HG03354 (cell line): ENCODE results near the gene LAMA4.
"Not testable (repeated sequence)": the region's sequence is repeated elsewhere in the genome, so short reads cannot be mapped to it uniquely, and the experiment has no call there.

Experiments used
- ATAC-seq: cut with Tn5 transposase; IDR thresholded peaks from one replicate; pipeline ENCODE4 v1.9.1; 2021; ENCODE audit warnings: mild to moderate bottlenecking; ENCODE audit not compliant: unreplicated experiment, poor library complexity, severe bottlenecking

LAMA4 gene

DNA sequence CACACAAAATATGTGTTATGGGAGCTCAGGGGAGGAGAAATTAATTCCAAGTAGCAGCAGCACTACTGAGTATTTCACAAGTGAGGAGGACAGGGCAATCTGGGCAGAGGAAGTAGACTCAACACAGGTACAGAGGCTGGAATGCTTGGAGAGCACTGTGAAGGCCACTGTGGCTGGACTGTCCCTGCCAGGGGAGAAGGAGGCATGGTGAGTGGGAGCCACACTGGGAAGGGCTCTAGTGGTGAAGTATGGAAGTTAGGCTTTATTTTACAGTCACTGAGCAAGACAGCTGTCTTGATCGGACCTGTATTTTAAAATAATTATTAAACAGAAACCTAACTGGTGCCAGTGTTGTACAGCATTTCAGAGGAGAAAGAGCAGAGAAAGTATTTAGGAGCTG is 138.1 kb downstream of the LAMA4 start:
- ATAC-seq: no peak

DNA sequence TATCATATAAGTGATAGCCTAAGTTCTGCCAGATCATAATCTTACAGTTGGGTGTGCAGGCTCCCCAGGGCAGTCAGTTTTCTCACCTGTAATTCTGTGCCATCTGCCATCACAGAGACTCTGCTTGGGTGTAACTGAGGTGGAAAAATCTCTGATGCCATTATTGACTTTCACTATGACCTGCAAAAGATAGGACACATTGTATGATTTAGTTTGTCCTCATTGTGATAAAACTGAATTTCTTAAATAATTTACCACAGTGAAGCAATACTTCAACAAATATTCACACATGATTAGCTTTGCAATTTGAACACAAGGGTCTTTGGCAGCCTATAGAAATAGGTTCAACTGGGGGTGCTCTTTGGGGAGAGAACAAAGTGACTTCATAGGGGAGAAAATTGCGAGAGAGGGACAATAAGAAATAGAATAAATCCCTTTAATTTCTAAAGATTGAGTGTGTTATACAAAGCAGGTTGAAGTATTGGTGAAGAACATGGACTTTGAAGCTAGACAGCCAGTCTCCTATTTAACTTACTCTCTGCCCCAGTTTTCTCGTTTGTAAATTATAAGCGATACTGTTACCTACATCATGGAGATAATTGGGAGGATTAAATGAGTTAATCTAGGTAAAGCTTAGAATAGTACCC is 139.7 kb downstream of the LAMA4 start:
- no peak for ATAC-seq

DNA sequence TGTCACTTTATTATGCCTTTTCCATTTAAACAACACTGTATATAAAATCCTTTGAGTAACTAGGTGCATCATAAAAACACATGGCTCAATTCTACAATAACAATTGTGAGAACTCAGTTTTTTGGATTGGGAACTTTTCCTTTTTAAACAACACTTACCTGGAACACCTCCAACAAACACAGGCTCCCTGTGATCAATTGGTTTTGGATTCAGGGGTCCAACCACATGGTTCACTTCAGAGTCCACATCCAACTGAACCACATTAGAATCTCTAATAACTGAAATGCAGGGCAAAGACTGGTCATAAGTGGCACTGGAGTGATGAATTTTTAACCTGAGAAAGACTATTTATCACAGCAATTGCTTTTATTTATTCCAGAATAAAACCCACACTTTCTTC is 140.4 kb downstream of the LAMA4 start:
- no peak for ATAC-seq

DNA sequence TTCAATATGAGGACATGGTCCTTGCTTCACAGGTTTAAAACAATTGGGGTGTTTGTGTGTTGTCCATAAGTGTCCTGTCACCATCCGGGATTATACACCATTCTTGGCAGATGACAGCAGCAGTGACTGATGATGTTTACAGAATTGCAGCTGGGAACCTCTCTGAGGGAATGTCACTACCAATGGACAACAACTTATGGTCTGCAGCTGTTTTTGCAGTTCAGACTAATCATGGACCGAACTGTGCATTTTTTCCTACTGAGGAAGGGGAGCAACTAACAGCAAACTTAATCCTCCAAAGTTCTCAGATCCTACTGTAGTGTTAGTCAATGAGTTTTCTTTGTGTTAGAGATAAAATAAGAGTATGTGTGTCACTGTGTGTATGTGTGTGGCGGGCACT is 140.9 kb downstream of the LAMA4 start:
- no peak for ATAC-seq

DNA sequence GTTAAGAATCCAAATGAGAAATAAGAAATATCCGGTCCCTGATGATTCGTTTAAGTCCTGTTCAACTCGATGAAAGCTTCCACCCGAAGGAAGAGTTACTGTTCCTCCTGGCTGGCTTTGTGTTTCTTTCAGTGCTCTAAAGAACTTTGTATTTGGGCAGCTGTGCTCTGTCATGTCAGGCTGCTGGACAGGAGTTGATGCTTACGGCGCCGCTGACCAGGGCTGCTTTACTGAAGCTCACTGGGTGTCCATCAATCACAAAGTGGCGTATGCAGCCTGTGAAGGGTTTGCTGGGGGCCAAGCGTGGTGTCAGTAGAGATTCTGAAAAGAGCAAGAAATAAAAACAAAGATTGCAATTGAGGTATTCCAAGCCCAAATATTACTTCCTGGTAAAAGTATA is 145.1 kb downstream of the LAMA4 start:
- no peak for ATAC-seq

DNA sequence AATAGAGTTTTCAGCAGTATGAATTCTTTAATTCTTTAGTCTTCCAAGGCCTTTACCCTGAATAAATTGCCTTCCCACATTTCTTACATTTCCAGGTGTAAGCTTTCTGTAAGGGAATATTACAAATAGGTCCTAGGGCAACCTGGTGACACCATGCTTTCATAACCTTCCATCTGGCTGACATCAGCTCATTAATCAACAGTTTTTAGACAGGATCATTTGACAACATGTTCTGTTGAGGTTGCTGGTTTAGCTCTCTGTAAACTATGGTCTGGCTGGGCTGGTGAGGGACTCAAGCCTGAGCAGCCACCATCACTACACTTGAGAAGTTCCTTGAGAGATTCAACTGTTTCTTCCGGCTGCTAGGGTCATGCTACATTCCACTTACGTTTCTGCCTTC is 147.8 kb downstream of the LAMA4 start:
- ATAC-seq: no peak

DNA sequence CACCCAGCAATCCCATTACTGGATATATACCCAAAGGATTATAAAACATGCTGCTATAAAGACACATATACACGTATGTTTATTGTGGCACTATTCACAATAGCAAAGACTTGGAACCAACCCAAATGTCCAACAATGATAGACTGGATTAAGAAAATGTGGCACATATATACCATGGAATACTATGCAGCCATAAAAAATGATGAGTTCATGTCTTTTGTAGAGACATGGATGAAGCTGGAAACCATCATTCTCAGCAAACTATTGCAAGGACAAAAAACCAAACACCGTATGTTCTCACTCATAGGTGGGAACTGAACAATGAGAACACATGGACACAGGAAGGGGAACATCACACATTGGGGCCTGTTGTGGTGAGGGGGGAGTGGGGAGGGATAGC is 148.3 kb downstream of the LAMA4 start:
- not testable (repeated sequence) for ATAC-seq

DNA sequence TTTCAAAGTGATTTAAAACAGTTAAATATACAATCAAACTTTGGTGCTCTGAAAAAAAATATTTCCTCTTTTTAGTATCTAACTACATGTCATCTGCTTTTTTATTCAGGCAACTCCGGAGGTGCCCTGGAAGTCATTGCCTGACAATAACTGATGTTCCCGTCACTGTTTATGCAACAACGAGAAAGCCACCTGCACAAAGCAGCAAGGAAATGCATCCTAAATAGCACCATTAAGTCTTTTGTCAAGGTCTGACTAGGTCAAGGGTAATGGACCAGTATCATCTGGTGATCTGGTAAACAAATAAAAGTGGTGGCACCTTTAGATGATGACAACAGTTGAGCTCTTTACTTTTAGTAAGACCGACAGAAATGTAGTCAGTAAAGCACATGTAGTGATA is 153.8 kb downstream of the LAMA4 start:
- no peak for ATAC-seq

DNA sequence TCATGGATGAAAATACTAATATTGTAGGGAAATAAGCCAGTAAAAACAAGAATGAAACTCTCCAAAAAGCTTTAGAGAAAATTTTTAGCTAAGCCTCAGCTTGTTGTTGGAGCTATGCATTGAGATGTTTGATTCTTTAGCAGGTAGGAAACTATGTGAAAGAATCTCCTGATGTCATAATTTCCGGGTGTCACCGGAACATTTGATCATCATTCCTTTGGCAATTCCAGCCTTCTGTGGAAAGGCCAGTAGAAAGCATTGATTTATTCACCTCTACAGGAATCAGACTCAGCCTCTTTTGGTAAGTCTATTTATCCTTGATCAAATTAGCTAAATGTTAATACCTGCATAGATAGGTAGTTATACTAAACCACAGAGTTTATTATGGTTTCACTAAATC is 157.5 kb downstream of the LAMA4 start:
- ATAC-seq: no peak

DNA sequence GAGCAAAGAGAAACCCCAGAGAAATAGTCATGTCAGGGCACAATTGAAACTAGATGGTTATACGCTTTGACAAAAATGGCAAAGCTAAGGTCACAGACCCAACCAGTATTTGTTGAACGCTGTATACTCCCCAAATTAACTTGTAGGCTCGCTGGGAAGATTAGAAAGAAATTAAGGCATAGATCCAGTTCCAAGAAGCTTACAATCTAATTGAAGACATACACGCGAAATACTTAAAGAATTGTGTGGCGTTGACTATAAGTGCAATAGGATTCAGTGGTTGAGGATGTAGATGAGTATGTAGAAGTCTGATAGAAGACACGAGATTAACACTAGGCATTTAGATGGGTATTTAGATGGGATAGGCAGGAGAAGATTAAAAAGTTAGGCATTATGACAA is 166.5 kb downstream of the LAMA4 start:
- no peak for ATAC-seq

DNA sequence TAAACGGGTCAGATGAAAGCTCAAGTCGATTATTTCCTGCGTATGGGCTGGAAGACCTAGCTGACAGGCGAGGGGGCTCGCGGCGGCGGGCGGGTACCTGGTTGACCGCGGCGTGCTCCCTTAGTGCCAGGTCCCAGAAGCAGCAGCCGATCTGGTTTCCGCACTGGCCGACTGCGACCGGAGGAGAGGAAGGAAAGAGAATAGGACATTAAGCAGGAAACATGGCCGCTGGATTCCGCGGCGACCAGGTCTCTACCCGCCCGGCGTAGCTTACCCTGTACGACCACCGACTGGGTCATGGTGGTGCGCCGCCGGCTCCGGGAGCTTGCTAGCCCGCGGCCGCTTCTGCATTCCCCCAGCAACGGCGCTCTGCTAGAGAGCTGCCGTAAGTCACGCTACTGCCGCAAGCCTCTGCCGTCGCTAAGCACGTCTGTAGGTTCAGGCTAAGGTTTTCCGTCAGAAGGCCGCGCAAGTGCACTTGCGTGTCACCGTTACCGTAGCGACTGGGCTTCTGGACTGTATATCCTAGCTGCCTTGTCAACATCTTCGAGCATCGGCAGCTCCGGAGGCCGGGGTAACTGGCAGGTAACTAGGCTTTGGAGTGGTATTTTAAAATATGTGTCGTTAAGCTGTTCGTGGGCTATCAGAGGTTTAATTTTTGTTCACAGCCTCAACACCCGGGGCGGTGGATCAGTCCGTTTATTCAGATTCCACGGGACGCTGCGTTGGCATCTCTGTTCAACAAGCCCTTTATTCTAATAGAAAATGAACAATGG is 167.0 kb downstream of the LAMA4 start, which contains the start of the genes FAM229B and TUBE1:
Gene FAM229B (plus strand): TSS at position 456 of the 776 bp plus-strand sequence. CDS start 11,693 bp downstream, outside the sequence.
Gene TUBE1 (minus strand): TSS at position 347 of the 776 bp plus-strand sequence. CDS start 48 bp downstream, at position 299.
- ATAC-seq: peak; percentile 97

DNA sequence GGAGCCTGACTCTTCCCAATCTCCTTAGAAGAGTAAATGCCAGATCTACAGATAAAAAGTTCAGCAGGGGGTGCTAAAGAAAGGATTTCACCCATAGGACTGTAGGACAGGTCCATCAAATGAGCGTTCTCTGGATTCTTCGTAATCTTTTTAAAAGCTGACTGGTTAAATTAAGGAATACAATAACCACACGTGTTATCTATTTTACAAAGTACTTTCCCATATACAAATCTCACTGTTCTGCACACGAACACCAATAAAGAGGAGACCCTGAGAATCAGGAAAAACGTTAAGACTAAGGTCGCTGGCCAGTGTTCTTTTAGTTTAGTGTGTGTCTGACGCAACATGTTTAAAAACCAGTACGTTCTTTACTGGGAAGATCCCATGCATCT is 167.6 kb downstream of the LAMA4 start:
- peak; percentile 22 for ATAC-seq

DNA sequence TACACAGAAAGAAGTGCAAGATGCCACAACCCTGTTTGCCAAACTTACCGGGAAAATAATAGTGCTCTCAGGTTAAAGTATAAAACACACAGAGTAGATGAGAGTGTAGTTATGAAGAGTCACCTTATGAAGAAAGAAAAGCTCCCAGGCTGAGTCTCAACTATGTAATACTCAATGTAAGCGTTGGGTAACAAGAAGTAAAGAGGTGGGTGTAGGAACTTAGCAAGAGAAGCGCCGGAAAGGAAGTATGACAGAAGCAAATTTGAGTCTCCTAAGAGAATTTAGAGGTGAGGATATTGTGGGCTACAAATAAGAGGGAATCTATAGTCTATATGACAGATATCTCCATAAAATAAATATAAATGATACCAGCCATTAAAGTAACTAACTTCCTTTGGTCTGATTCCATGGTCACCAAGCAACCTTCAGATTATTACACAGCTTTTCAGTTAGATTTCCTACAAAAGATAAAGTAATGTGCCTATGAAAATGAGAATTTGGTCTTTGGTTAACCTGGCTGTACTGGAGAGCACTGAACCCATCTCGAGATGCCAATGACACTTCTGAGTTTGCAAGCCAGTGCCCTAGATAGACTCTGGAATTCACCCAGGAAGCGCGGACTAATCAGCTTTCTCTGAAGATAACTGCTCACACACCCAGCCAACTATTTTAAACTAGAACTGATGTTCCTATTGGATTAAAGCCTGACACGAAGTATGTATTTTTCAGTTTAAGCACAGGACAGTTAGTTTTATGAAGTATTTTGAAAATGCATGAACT is 168.9 kb downstream of the LAMA4 start:
- no peak for ATAC-seq

DNA sequence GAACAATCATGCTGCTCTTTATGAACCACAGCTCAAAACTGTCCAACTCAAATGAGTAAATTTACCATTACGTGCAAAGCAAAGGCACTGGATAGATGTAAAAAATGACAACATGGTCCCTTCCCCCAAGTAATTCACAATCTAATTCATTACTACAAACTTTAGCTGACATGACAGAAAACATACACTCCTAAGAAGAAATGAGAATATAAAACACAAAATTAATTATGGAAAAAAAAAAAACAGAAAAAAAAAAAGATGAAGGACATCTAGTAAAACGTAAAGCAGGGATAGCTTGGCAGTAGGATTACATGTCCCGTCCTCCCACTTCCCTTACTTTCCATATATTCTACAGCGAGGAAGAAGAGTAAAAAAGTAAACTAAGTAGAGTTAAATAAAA is 172.8 kb downstream of the LAMA4 start:
- ATAC-seq: no peak

DNA sequence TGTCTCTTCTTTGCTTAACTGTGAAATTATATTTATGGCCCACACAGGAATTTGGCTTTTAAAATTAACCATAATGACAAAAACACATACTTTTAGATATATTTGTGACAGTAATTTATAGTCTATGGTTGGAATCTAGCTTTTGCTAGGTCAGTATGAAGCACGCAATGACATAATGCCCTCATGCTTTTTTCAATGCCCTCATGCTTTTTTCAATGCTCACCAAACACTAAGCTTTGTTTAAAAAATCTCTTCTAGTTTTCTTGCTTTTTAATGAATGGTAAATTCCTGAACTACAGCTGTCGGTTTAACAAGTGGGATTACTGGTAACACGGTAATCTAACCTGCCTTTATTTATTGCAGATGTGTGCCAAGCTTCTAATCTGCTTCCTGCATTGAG is 187.8 kb downstream of the LAMA4 start:
- ATAC-seq: no peak

DNA sequence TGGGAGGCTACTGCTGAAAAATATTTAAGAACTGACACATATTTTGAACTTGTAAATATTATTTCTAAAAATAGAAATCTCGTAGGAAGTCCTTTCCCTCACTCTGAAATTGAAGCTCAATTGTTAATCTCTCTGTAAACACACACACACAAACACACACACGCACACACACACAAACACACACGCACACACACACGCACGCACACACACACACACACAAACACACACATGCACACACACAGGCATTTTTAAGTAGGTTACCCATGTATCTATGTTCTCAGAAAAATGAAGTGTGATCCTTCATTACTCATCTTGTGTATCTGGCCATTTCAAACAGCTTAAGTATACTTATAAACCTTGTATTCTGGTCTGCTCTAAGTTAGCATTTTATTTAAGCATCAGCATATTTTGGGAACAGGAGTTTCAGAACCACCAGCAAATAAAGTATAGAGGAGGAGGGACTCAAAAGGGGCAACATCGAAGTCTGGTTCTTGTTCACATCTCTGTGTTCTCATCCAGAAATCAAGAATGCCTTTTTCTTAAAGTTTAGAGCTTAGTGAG is 188.9 kb downstream of the LAMA4 start:
- ATAC-seq: no peak

DNA sequence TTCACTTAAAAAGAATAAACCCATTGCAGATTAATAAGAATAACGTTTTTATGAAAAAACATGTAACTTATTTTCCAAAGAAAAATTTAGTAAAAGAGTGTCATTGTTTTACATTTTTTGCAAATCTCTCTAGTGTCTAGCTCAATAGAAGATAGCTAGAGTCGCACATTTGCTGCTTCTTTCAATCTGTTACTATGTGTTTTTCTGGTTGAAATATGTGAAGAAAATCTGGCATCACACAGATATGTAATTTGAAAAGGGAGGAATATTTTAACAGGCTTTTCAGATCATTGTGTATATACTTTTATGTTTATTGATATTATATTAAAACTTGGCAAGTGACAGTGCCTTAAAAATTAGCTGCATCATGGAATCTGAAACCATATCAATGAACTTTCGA is 191.4 kb downstream of the LAMA4 start:
- no peak for ATAC-seq

DNA sequence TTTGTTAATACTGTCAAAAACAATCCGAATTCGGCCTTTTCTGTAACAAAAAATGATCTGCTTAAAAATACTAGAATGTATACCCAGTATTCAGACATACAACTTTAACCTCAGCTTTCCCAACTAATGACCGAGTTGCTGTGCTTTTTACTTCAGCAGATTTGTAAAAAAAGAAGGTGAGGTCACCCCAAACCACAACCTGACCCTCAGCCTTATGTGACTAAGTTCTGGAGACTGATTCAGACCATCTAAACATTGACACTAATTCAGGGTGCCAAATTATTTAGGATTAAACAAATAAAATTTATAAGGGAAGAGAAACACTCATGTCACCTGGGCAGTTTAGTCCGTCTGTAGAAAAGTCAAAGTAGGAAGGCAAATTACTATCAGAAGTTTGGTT is 192.8 kb downstream of the LAMA4 start:
- no peak for ATAC-seq
